Measurements from ENCODE around the gene MXD1. TPM values are rescaled to one million over a fixed set of nuclear protein-coding genes. Genes with fewer than 3 reads are reported as not detected.
"Not testable (repeated sequence)": the region's sequence is repeated elsewhere in the genome, so short reads cannot be mapped to it uniquely, and the experiment has no call there.

The MXD1 gene
- total RNA-seq, 4 donors from 2014 or later = 7.7 to 21.2 (median 11.5) TPM

DNA sequence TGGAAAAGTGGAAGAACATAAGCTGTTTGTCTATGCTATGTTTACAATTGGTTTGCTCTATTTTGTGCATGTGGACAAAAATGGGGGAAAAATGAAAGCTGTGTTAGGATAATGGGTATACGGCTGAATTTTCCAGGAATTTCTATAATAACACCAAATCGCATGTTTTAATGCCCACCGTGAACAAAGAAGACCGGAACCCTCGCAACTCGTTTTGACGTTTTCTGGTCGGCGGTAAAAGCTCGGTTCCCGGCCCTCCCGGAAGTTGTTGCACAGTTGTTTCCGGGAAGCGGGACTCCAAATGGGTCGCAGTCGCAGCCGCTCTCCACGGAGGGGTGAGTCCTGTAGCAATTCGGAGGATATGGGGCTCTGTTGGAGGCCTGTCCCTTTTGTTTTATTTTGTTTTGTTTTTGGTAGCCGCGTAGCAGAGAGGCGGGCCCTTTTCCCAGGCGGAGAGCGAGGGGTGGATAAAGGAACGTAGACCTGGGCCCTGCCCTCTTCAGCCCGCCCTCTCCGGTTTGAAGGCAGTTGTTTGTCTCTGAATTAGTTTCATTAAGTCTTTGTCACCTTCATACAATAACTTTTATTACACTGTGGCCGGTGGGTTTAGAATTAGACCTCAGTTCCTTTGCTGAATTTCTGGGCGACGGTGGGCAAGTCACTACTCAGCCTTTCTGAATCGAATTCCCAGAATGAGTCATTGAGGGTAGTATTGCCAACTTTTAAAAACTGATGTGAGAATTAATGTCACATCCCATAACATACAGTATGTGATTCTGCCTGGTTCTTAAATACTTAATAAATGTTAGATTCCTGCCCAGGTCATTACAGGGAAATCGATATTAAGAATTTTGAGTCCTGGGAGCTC, 21.0 kb upstream of the MXD1 start, which contains the start of gene SNRNP27:
Gene SNRNP27, plus strand, starts transcription at position 273 of the 868 bp plus-strand sequence. Its CDS starts 29 bp downstream, at position 302.
- Histone ChIP-seq H3K4me1 (peaks cover 16 to 24% (median 23%) of the 10 kb centered on the region in 4 donors), H3K4me3 (peak within 1 kb of the TSS; percentile 68 to 83 (median 72)), H3K27me3 (no peaks in the 10 kb centered on the region), H3K36me3 (peaks cover 21 to 36% (median 28%) of the 10 kb centered on the region in 4 donors), H3K27ac (replicated peaks in 1 of 4) (peak within 1 kb of the TSS; percentile 75 to 89 (median 82)), H3K9me3 (peaks cover 0 to 4% (median 0%) of the 10 kb centered on the region in 4 donors)
- under 1% methylated on average over 32 of the region's 32 CpGs for WGBS
- TF ChIP-seq POLR2AphosphoS5 (IDR thresholded peaks at IDR 0.05) (peak; percentile 83 to 86), EP300 (IDR thresholded peaks at IDR 0.05) (no peak)
- TF ChIP-seq, protein P1, sequence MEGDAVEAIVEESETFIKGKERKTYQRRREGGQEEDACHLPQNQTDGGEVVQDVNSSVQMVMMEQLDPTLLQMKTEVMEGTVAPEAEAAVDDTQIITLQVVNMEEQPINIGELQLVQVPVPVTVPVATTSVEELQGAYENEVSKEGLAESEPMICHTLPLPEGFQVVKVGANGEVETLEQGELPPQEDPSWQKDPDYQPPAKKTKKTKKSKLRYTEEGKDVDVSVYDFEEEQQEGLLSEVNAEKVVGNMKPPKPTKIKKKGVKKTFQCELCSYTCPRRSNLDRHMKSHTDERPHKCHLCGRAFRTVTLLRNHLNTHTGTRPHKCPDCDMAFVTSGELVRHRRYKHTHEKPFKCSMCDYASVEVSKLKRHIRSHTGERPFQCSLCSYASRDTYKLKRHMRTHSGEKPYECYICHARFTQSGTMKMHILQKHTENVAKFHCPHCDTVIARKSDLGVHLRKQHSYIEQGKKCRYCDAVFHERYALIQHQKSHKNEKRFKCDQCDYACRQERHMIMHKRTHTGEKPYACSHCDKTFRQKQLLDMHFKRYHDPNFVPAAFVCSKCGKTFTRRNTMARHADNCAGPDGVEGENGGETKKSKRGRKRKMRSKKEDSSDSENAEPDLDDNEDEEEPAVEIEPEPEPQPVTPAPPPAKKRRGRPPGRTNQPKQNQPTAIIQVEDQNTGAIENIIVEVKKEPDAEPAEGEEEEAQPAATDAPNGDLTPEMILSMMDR (IDR thresholded peaks at IDR 0.05) = no peak
- intact Hi-C loops (cut with DNase I) = no loop called here
- peak; percentile 96 for DNase-seq (ENCODE audit: extremely low spot score)

DNA sequence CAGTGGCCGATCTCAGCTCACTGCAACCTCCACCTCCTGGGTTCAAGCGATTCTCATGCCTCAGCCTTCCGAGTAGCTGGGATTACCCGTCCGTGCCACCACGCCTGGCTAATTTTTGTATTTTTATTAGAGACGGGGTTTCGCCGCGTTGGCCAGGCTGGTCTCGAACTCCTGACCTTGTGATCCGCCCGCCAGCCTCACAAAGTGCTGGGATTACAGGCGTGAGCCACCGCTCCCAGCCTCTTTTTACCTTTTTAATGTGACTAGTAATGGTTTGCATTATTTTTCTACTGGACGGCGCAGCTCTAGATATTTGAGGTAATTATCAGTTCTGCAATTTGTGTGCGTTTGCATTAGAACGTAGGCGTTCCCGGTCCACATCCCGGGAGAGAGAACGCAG, 20.2 kb upstream of the MXD1 start:
- Histone ChIP-seq H3K27ac (replicated peaks in 1 of 4) (peak overlapping the region; percentile 75 to 89 (median 82)), H3K4me3 (peak overlapping the region; percentile 68 to 83 (median 72)), H3K36me3 (peaks cover 27 to 44% (median 34%) of the 10 kb centered on the region in 4 donors), H3K4me1 (peaks cover 16 to 24% (median 23%) of the 10 kb centered on the region in 4 donors)
- WGBS = 22% methylated on average over 23 of the region's 23 CpGs
- H3K9me3 ChIP-seq; DNase-seq (ENCODE audit: extremely low spot score); H3K27me3 ChIP-seq; intact Hi-C loops (cut with DNase I): not testable (repeated sequence)

DNA sequence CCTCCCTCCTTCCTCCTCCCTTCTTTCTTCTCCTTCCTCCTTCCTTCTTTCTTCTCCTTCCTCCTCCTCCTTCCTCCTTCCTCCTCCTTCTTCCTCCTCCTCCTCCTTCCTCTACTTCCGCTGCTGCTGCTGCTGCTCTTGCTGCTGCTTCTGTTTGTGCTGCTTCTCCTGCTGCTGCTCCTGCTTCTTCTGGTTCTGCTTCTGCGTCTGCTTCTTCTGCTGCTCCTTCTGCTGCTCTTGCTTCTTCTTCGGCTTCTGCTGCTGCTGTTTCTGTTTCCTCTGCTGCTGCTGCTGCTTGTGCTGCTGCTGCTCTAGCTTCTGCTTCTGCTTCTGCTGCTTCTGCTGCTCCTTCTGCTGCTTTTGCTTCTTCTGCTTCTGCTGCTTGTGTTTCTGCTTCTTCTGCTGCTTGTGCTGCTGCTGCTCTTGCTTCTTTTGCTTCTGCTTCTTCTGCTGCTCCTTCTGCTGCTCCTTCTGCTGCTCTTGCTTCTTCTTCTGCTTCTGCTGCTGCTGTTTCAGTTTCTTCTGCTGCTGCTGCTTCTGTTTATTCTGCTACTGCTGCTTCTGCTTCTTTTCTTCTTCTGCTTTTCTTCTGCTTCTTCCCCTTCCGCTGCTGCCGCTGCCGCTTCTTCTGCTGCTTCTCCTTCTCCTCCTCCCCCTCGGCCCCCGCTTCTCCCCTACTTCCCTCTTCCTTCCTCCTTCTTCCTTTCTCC, 12.5 kb upstream of the MXD1 start:
- whole genome bisulfite sequencing = 71% methylated on average over 8 of the region's 8 CpGs
- H3K27me3 ChIP-seq = no peaks in the 10 kb centered on the region
- DNase-seq (ENCODE audit: extremely low spot score) = no peak
- H3K4me1 ChIP-seq = peaks cover 0 to 35% (median 11%) of the 10 kb centered on the region in 4 donors
- TF ChIP-seq POLR2A (IDR thresholded peaks at IDR 0.05; ENCODE audit: low read depth) (no peak), EP300 (IDR thresholded peaks at IDR 0.05) (no peak), POLR2AphosphoS5 (IDR thresholded peaks at IDR 0.05) (no peak)
- TF ChIP-seq, protein P1 (IDR thresholded peaks at IDR 0.05) = no peak
- H3K9me3 ChIP-seq = no peaks in the 10 kb centered on the region
- peak overlapping the region in 1 of 4 donors; percentile 7 for H3K4me3 ChIP-seq
- H3K27ac ChIP-seq (replicated peaks in 1 of 4) = peak overlapping the region in 1 of 4 donors; percentile 9
- peaks cover 44 to 100% (median 75%) of the 10 kb centered on the region in 4 donors for H3K36me3 ChIP-seq
- intact Hi-C loops (cut with DNase I) = no loop called here

DNA sequence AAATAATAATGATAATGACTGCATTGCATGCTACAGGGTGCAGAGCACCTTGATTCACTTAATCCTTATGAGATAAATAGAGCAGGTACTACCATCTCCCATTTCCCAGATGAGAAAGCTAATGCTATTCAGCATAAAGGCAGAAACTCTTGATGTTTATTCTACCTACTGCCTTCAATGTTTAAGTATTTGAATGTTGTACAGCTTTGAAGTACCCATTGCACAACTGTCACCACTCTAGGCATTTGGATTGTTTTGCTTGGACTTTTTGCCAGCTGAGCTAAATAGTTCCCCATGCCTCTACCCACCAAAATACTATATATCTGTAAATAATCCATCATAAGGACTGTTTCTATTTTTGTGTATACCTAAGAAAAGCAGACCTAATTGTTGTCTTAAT, 7.7 kb upstream of the MXD1 start:
- no peak overlapping the region for H3K4me3 ChIP-seq
- H3K4me1 ChIP-seq = peaks cover 0 to 9% (median 1%) of the 10 kb centered on the region in 4 donors
- intact Hi-C loops (cut with DNase I) = no loop called here
- peaks cover 14 to 93% (median 69%) of the 10 kb centered on the region in 4 donors for H3K36me3 ChIP-seq
- no peaks in the 10 kb centered on the region for H3K27me3 ChIP-seq
- TF ChIP-seq, protein P1 (IDR thresholded peaks at IDR 0.05) = no peak
- TF ChIP-seq EP300 (IDR thresholded peaks at IDR 0.05) (no peak), POLR2A (IDR thresholded peaks at IDR 0.05; ENCODE audit: low read depth) (no peak), POLR2AphosphoS5 (IDR thresholded peaks at IDR 0.05) (no peak)
- DNase-seq (ENCODE audit: extremely low spot score) = no peak
- H3K9me3 ChIP-seq = no peaks in the 10 kb centered on the region
- H3K27ac ChIP-seq (replicated peaks in 1 of 4) = no peak overlapping the region

Measured in esophagus muscularis mucosa (tissue), 4 donors.